ENCODE data around the gene RTN1. TPM values are rescaled to one million over a fixed set of nuclear protein-coding genes. Genes with fewer than 3 reads are reported as not detected.
A peak's percentile ranks its signal among the peaks of the same experiment; 100 is the strongest.

RTN1 gene
- total RNA-seq, 6 experiments from 2014 or later: 0.37 to 1.9 (median 0.53) TPM

DNA sequence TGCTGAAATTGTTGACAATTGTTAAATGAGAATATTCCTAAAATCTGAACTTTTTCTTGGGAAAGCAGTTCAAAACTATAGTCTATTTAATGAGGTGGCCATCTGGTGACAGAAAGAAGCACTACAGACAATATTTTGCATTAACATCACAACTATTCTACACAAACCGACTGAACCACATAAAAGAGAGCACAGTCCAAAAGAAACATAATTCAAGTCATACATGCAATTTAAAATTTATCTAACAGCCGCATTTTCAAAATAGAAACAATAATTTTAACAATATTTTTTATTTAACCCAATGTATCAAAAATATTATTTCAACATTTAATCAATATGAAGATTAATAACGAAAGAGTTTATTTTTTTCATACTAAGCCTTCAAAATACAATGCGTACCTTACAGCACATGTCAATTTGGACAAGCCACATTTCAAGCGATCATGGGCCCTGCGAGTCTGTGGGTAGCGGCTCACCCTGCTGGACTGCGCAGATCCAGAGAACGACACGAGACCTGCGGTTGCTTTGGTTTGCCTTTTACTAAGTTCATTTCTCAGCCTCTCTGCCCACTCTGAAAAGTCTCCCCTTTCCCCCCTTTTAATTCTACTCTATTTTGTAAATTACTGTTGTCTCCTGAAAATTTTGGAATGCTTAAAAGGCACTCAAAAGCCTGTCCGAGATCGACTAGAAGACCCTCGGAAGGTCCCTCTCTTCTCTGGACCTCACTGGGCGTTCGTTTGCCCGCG, 48.4 kb upstream of the RTN1 start:
- peak overlapping the region; percentile 43 to 59 (median 47) for H3K4me3 ChIP-seq
- TF ChIP-seq, protein P1, sequence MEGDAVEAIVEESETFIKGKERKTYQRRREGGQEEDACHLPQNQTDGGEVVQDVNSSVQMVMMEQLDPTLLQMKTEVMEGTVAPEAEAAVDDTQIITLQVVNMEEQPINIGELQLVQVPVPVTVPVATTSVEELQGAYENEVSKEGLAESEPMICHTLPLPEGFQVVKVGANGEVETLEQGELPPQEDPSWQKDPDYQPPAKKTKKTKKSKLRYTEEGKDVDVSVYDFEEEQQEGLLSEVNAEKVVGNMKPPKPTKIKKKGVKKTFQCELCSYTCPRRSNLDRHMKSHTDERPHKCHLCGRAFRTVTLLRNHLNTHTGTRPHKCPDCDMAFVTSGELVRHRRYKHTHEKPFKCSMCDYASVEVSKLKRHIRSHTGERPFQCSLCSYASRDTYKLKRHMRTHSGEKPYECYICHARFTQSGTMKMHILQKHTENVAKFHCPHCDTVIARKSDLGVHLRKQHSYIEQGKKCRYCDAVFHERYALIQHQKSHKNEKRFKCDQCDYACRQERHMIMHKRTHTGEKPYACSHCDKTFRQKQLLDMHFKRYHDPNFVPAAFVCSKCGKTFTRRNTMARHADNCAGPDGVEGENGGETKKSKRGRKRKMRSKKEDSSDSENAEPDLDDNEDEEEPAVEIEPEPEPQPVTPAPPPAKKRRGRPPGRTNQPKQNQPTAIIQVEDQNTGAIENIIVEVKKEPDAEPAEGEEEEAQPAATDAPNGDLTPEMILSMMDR (IDR thresholded peaks at IDR 0.05): peak; percentile 44 to 57 (median 51)
- TF ChIP-seq POLR2A (IDR thresholded peaks at IDR 0.05): no peak
- no peaks in the 10 kb centered on the region for H3K27me3 ChIP-seq
- peak in 2 of 3 donors; percentile 20 to 46 for DNase-seq
- peaks cover 0 to 8% (median 0%) of the 10 kb centered on the region in 4 donors for H3K4me1 ChIP-seq
- H3K9me3 ChIP-seq: no peaks in the 10 kb centered on the region
- H3K27ac ChIP-seq: no peak overlapping the region
- intact Hi-C loops (cut with DNase I): no loop called here
- peak; percentile 66 to 76 (median 70) for ATAC-seq
- no peaks in the 10 kb centered on the region for H3K36me3 ChIP-seq
- WGBS (ENCODE audit: insufficient coverage, low coverage, low lambda C conversion rate, missing lambda C conversion rate): 0% methylated on average over 18 of the region's 18 CpGs

DNA sequence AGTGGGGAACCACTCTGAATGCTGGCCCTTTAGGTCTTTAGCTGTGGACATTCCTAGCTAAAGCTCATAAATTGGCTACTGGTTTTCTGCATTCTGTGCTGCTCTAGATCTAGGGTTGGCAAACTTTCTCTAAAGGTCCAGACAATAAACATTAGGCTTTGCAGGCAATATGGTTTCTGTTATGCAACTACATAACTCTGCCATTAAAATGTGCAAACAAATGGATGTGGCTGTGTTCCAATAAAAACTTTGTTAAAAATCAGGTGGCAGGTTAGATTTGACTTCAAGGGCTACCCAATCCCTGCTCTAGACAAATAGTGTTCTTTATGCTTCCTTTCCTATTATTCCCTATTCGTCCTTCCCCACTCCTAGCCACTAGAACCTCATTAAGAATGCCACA, 42.6 kb upstream of the RTN1 start:
- DNase-seq: no peak
- intact Hi-C loops (cut with DNase I): no loop called here
- no peak for ATAC-seq
- 82% methylated on average over 1 of the region's 1 CpG for WGBS (ENCODE audit: insufficient coverage, low coverage, low lambda C conversion rate, missing lambda C conversion rate)
- Histone ChIP-seq H3K27ac (no peak overlapping the region), H3K4me1 (no peaks in the 10 kb centered on the region), H3K27me3 (no peaks in the 10 kb centered on the region), H3K9me3 (no peaks in the 10 kb centered on the region), H3K36me3 (no peaks in the 10 kb centered on the region), H3K4me3 (no peak overlapping the region)
- TF ChIP-seq, protein P1 (IDR thresholded peaks at IDR 0.05): no peak
- TF ChIP-seq POLR2A (IDR thresholded peaks at IDR 0.05): no peak

DNA sequence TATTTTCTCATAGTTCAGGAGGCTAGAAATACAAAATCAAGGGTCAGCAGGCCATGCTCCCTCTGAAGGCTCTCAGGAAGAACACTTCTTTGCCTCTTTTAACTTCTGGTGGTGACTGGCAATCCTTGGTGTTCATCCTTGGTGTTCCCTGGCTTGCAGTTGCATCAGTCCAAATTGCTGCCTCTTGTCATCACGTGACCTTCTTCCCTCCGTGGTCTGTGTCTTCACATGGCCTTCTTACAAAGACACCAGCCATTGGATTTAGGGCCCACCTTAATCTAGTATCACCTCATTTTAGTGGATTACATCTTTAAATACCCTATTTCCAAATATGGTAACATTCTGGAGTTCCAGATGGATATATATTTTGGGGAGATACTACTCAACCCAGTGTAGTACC, 41.9 kb upstream of the RTN1 start:
- intact Hi-C loops (cut with DNase I): no loop called here
- no peaks in the 10 kb centered on the region for H3K4me1 ChIP-seq
- H3K9me3 ChIP-seq: no peaks in the 10 kb centered on the region
- H3K27ac ChIP-seq: no peak overlapping the region
- TF ChIP-seq, protein P1 (IDR thresholded peaks at IDR 0.05): no peak
- no peak for TF ChIP-seq POLR2A (IDR thresholded peaks at IDR 0.05)
- 72% methylated on average over 2 of the region's 2 CpGs for WGBS (ENCODE audit: insufficient coverage, low coverage, low lambda C conversion rate, missing lambda C conversion rate)
- H3K27me3 ChIP-seq: no peaks in the 10 kb centered on the region
- ATAC-seq (no peak), DNase-seq (no peak)
- H3K4me3 ChIP-seq: no peak overlapping the region
- H3K36me3 ChIP-seq: no peaks in the 10 kb centered on the region

DNA sequence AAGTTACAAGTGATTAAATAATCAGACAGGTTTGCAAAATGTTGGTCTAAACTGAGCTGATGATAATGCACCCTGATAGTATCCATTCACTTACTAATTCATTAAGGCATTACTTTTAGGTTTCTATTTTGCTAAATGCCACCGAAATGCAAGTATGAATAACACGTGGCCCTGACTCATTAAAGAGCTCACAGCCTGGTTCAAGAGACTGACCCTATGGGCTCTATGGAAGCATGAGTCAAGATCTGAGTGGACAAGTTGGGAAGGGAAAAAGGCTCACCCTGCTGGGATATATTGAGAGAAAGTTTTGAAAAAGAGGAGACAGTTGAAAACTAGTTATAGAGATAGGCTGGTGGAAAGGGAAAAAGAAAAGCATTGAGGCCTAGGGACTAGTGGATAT, 34.6 kb upstream of the RTN1 start:
- intact Hi-C loops (cut with DNase I): loop anchor here in 1 of 2 donors (10.0 kb wide), 1 partner anchor 270 kb away; no protein-coding TSS in a partner anchor

More for the DNA sequence above, 34.6 kb upstream of the RTN1 start:
- H3K9me3 ChIP-seq: no peaks in the 10 kb centered on the region
- no peak overlapping the region for H3K4me3 ChIP-seq
- no peak for DNase-seq
- WGBS (ENCODE audit: insufficient coverage, low coverage, low lambda C conversion rate, missing lambda C conversion rate): 59% methylated on average over 2 of the region's 2 CpGs
- H3K36me3 ChIP-seq: no peaks in the 10 kb centered on the region
- no peak for ATAC-seq
- no peak overlapping the region for H3K27ac ChIP-seq
- no peaks in the 10 kb centered on the region for H3K4me1 ChIP-seq
- H3K27me3 ChIP-seq: no peaks in the 10 kb centered on the region
- TF ChIP-seq POLR2A (IDR thresholded peaks at IDR 0.05): no peak
- TF ChIP-seq, protein P1 (IDR thresholded peaks at IDR 0.05): no peak
